SW 1271 (cell line): Measurements from ENCODE around the gene TMEM163.

Experiments
- DNase-seq, 2 experiments: peaks; one replicate each; lab custom pipeline; 2025; lab: John Stamatoyannopoulos, UW

Gene TMEM163

DNA sequence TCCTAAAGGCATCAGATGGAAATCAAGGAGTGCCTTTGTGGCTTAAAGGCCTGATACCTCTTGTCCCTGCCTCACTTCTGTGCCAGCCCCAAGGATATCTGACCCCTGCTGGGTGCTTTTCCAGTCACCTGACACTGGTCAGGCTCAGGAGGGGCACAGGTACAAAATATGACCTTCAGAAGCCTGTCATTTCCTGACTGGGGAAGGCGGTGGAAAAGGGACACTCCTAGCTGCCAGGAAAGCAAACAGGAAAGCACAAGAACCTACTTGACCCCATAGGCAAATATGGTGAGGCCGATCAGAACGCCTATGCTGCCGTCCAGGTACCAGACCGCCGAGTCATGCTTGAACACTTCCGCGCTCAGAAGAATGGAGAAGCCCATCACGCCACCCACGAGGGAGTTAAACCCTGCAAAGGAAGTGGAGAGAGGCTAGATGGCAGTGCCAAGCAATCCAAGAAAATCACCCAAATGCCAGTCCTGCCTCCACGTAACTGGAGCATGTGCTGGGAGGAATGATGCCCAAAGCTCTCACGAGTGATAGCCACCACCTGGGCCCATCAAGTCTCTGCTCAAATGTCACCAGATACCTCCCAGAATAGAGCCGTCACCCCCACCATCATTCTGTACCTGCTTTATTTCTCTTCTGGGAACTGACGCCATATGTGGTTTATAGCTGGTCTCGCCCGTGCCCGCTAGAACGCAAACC is 260.9 kb downstream of the TMEM163 start:
- no peak for DNase-seq

DNA sequence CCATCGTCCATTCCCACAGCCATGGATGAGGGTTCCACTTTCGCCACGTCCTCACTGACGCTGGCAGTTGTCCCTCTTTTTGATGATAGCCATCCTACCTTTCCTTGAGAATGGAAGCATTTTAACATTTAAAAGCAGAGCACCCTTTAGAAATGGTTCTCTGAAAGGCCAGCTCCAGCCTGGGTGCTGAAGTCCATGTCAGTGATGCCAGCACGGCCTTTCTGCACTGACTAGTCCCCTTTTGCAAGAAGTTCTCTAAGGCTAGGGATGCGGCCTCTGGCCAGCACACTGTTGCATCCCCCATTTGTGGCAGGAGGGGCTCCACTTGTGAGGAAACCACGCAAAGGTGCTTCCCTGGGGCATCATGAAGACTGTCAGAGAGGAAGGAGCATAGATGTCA is 261.4 kb downstream of the TMEM163 start:
- DNase-seq: no peak

DNA sequence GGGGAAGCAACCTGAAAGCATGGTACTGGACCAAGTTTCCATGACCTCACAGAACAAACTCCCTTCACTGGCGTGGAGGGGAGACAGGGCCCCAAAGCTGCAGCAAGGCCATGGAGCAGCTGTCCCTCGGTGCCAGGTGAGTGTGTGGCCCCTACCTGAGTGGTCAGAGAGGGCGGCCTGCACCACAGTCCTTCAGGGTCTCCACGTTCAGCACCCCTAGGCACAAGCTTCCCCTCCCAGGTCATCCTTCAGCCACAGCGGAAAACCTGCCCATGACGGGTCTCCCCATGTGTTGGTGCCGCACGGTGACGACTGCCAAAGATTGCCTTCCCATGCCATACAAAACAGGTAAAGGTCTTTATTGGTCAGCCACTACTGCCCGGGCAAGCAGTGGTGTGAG is 263.4 kb downstream of the TMEM163 start:
- no peak for DNase-seq

DNA sequence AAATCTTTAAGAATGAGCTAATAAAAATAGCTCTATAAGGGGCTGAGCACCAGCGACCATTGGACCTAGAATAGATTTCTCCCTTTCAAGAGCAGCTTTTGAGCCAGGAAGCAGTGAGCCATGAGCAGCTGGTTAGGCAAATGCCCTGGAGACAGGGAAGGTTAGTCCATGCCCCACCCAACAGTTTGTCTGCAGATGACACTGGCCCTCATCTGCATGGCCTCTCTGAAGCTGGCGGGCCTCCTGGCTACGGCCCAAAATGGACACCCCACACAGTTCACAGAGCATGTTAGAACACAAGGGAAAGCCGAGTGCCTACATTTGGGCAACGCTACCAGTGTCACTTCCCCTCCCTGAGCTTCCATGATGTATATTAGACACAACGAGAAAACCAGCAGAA is 263.9 kb downstream of the TMEM163 start:
- no peak for DNase-seq

DNA sequence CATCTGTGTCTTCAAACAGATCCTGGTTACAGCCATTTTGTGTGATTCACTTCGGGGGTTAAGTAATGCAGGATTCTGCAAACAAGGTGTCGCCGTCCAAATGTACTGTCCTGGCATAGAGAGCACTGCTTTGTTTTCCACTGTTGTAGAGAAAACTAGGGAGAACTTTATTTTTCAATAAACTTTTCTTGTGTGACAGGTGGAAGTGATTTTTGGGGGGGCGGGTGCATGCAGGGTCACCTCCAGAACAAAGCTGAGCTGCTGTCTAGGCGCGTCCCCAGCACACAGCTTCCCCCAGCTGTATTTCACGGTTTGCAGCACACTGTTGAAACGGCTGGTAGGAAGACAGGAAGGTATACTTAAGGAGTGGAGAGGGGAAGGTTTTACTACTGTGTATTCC is 264.4 kb downstream of the TMEM163 start:
- DNase-seq: no peak

DNA sequence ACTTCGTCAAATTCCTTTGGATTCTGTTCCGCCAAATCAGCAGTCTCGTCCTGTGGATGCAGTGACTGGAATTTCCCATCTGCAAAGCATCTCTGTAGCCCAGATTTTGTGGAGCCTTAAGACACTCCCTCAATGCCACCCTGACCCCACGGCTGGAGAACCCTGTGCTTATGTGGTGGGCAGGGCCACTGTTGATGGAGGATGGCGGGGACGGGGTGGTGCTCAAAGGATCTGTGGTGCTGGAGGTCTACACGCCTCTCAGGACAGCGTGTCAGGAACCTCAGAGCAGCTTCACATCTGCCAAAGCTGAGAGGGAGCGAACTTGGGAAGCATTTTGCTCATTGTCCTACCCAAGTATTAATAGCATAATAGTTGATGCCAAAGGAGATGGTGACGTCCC is 264.8 kb downstream of the TMEM163 start:
- no peak for DNase-seq

DNA sequence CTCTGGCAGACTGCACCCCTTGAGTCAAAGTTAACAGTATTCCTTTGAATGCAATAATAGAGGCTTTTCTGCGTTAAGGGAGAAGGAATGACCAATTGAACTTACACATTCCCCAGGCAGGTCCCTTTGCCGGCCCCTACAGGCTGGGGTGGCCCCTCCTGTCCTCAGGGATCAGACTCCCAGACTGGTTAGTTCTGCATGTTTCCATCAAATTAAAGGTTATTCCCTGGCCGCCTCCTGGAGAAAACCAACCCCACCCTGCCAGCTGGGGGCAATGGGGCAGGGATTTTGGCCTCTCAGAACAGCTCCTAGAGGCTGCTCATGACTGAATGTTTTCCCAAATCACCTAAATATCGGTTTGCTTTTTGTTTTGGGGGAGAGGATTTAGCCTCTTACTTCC is 265.3 kb downstream of the TMEM163 start:
- DNase-seq: no peak

DNA sequence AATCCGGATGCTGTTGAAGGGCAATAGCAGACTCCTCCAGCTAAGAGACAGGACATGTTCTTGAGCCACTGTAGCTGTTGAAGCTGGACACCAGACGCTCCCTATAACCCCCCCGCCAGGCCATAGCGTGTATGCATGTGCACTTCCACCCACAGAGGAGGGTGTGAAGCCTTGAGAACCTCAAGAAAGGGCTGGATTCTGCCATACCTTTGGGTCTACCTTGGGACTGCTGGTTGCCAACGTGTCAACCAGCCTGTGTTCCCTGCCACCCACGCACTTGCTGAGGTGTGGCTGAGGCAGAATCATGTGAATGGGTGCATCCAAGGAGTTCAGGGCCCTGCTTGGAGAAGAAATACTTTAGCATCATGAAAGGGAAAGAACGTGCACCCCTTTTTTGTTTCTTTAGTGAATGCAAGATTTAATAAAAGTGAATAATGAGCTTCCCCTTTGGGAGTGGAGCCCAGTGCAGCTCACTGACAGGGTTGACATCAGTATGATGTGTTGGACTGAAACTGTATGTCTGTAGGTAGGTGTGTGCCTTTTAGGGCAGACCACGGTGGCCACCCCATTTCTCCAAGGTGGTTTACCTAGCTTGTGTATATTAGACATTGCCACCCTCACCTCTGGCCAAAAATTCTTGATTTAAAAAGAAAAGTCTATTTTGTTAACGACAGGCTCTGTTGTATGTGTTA is 266.6 kb downstream of the TMEM163 start:
- DNase-seq: no peak

DNA sequence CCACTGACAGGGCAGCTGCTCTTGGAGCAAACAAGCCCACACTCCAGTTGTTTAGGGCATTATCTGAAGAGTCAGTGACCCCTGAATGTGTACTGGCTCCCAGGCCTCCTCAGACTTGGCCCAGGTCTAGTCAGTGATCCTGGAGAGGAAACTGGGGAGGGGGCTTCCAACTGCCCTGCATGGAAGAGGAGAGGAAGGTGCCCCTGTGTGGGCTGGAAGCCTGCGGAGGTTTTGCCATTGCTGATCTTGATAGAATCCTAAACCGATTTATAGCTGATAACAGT is 267.5 kb downstream of the TMEM163 start:
- no peak for DNase-seq

DNA sequence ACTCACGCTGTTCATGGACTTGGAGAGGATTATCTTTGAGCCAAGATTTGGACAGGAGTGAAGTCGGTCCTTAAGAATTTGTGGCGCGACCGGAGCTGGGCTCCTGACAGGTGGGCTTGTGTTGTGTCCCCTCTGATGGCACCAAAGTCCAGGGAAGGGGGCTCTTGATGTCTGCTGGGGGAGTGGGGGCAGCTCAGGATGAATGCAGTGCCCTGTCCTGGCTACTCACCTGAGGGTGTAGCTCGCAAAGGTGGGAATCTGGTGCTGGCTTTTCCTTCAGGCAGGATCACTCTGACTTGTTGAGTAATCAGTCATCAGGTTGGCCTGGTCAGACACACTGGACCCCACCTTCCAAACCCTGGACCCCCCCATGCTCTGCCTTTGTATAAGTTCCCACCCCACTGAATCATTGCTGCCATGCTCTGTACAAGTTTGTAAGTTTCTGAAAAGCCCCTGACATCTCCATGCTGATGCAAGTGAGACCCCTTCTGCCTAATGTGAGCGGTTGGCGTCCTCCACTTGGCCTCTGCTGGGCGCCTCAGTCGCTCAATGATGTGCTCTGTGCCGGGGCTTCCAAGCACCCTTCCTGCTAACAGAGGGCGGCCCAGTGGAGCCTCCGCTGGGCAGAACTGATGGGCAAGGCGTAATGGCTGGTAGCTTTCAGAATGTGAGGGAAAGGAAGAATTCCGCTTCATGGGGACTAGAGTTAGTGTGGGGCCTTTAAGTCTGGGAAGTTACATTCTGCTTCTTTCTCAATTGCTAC is 268.9 kb downstream of the TMEM163 start:
- DNase-seq: no peak

DNA sequence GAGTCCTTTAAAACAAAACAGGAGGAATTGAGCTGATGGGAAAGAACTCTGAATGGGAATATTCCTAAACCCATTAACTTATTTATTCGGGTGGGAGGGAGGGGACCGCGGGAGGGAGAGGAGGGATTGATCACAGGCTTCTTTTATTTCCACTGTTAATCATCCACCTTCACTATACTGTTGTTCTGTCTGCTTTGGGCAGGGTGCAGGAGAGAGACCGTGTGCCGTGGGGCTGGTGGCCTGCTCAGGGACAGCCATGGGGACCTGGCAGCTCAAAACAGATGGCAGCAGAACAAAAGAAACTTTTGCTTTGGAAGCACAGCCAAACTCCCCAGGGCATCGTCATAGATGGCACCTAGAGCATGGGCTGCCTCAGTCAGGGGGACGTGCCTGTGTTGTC is 269.6 kb downstream of the TMEM163 start:
- no peak for DNase-seq

DNA sequence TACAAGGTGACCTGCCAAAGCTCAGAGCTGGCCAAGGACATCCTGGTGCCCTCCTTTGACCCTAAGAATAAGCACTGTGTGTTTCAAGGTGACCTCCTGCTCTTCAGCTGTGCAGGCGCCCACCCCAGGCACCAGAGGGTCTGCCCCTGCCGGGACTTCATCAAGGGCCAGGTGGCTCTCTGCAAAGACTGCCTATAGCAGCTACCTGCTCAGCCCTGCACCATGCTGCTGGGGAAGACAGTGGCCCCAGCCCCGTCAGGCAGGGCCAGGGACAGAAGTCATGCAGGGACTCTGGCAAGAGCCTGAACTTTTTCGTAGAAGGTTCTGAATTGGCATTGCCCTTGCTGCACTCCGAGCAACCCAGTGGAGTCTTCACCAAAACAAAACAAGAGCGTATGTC is 270.1 kb downstream of the TMEM163 start:
- no peak for DNase-seq

DNA sequence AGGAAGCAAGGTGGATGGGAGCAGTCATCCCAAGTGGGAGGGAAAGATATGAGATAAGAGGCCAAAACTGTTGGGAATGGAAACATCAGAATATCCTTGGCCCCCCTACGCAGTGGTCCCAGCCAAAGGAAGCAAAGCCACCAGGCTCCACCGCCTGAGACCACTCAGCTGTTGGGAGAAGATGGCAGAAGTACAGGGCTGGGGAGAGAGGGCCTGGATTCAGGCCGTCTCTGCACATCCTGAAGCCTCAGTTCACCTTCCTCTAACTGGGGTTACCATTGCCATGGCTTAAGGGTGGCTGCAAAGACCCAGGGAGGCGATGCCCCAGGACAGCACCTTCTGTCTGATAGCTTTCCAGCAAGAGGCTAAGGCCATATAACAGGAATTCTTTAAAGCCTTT is 271.1 kb downstream of the TMEM163 start:
- DNase-seq: no peak

DNA sequence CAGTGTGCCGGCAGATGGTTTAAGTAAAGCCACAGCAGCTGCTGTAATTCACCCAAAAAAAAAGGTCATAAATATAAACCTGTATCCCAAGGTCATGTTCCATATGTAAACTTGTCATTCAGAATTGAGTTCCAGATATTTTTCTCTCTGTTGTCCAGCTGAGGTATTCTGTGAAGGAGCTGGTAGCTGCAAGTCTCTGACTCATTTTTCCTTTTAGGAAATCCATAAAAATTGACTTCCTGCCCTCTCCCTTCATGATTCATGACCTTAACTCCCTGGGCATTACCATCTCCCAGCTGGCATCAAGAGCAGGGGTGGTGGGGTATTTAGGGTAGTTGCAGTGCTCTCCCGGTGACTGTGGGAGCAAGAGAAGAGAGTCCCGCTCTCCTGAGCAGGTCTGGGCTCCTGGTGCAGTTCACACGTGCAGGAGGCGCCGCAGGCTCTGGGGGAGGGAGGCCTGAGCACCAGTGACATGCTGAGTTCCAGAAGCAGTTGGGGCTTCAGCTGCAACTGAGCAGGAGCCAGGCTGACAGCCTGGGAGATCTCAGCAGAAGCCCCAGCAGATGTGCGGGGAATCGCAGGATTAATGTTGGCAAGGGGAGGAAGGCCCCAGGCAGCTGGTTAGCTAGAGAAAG is 272.3 kb downstream of the TMEM163 start:
- DNase-seq: no peak

DNA sequence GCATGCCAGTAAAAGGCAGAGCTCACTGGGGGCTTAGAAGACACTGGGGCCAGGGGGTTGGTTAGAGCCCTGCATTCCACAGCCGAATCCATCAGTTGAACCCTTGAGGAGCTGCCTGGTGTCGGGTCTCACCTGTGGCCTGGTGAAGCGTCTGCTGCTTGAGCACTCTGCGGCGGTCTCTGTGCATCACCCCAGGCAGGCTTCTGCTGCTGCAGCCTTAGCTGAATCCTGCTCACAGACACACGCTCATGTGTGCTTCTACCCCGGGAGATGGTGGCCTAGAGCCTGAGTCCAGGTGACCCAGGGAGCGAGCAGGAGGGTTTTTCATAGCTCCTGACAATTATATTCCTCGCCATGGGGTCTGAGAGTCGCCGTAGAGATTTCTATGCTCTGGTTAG is 272.8 kb downstream of the TMEM163 start:
- no peak for DNase-seq

DNA sequence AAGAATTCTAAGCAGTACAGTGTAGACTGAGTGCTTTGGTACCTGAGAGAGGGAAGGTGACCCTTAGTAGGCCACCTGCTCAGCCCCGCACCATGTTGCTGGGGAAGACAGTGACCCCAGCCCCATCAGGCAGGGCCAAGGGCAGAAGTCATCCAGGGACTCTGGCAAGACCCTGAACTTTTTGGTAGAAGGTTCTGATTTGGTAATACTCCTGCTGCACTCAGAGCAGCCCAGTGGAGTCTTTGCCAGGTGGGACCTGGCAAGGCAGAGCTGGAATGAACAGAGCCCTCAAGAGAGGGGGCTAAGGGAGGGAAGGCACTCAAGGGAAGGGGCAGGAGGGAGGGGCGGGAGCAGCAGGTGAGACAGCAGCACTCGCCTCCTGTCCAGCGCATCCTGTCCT is 273.7 kb downstream of the TMEM163 start:
- DNase-seq: no peak

DNA sequence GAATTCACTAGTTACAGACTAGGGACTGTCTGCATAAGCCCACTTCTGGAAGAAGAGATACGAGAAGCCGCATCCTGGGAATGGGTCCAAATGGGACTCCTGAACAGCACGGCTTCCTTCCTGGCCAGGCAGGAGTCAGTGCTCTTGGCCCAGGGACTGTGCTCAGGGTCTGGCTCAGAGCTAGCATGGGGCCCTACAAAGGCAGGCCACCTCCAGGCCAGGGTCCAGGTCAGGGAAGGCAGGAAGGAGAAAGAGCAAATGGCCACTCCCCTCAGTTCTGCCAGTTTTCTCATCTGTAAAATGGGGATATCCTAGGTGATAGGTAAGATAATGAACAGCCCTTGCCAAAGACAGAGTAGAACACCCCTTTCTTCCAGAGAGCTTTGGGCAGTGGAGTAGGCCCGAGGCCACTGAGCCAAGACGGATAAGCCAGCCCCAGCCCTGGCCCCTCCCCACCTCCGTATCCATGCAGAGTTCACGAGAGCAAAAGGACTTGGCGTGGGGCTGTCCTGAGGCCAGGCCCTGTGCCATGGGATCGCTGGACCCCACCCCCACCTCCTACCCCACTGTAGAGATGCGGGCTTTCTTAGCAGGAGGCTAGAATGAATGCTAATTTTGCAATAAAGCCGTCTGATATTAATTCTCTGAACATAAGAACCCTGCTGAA is 274.9 kb downstream of the TMEM163 start:
- no peak for DNase-seq

DNA sequence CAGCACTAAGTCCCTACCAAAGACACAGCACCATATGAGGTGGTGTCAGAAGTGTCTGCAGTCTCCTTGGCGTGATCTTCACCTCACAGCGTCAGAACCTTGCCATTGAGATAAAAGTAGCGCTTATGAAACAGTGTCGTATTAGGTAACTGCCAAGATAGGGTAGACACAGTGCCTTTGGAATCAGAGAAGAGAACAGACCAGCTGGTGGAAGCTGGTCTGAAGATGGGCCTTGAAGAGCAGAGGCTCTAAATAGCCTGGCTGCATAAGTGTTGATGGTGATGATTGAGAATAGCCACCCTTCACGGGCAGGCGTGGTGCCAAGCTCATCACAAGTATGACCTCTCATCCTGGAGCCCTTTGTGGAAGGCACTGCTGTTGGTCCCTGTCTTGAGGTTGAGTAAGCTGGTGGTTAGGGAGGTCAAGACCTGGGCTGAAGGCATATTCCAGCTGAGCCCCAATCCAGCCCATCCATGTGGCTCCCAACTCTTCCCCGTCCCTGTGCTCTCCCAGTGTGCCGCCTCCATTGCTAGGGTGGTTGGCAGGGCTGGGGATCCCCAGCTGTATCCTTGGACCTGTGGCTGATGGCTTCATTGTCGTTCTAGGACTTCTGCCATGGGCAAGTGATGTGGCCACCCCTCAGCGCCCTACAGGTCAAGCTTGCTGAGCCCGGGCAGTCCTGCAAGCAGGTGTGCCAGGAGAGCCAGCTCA is 277.5 kb downstream of the TMEM163 start:
- no peak for DNase-seq

DNA sequence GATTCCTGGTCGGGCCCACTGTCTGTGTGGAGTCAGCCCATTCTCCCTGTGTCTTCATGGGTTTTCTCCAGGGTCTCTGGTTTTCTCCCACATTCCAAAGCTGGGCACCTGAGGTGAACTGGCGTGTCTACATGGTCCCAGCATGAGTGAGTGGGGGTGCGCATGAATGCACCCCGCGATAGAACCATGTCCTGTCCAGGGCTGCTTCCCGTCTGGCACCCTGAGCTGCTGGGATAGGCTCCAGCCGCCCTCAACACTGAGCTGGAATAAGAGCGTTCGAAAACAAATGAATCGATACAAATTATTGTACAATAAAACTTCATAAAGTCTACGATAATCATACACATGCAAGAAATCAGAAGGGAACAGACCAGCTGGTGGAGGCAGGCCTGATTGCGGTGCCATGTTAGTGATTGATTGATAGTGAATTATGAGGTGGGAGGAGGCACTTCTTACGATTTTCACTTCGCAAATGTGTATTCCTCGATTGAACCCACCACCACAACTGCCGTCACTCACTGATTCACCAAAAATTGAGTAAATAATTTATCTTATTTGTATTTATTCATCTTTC is 278.4 kb downstream of the TMEM163 start:
- DNase-seq: no peak

DNA sequence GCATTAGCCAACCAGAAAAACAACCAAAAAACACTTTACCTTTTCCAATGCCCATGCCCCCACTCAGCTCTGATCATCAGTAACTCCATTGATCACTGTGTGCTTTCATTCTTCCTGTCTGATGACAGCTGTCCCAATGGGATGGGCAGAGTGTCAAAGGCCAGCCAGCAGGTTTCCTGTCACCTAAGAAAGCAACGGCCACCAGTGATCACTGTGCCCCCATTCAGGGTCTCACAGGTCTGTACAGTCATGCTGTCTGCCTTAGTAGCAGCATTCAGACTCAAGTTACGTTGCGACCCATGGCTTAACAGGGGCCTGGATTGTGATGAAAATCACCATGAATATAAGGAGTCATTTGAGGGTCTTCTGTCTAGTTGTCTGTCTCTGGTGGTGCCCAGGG is 280.4 kb downstream of the TMEM163 start:
- no peak for DNase-seq

DNA sequence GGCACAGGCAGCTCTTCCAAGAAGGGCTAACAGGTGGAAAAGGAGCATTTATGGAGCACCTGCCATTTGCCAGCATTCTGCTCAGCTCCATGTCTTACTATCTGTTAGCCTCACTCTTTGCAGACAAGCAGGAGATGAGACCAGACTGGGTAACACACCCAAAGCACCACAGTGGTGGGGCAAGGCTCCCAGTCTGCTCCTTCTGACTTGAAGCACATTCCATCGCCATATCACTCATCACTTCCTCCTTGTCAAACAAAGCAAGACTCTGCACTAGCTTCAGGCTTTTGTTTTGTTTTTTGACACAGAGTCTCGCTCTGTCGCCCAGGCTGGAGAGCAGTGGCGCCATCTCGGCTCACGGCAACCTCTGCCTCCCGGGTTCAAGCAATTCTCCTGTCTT is 282.1 kb downstream of the TMEM163 start:
- no peak for DNase-seq
